SU-DHL-6 (cell line): ENCODE data around the gene PADI4.

ENCODE experiments used
- CTCF ChIP-seq: fragments of 200-600 bp; sonication (generic); IDR thresholded peaks from one replicate; pipeline ENCODE4 v1.5.1; 2017; ENCODE audit warnings: antibody characterized with exemption, mild to moderate bottlenecking, low read length, moderate library complexity; ENCODE audit not compliant: insufficient read depth, poor library complexity, severe bottlenecking
- EZH2phosphoT487 ChIP-seq: fragments of 200-600 bp; sonication (generic), shearing (Covaris generic); conservative IDR thresholded peaks from 2 replicates; pipeline ENCODE4 v1.6.1; 2018; ENCODE audit warnings: mild to moderate bottlenecking, antibody characterized with exemption, low read length, moderate library complexity, mixed read lengths

GRCh38 chr1:17335821-17336710 lies 28.1 kb downstream of the PADI4 start:
- TF ChIP-seq CTCF (peak; percentile 97), EZH2phosphoT487 (no peak)
